HG03025 (cell line): ENCODE results near the gene TOM1L2.

Source experiments
- ATAC-seq: cut with Tn5 transposase; IDR thresholded peaks from one replicate; pipeline ENCODE4 v1.9.1; 2021; ENCODE audit warnings: mild to moderate bottlenecking, moderate library complexity; ENCODE audit not compliant: unreplicated experiment, low FRiP score

The TOM1L2 gene

DNA sequence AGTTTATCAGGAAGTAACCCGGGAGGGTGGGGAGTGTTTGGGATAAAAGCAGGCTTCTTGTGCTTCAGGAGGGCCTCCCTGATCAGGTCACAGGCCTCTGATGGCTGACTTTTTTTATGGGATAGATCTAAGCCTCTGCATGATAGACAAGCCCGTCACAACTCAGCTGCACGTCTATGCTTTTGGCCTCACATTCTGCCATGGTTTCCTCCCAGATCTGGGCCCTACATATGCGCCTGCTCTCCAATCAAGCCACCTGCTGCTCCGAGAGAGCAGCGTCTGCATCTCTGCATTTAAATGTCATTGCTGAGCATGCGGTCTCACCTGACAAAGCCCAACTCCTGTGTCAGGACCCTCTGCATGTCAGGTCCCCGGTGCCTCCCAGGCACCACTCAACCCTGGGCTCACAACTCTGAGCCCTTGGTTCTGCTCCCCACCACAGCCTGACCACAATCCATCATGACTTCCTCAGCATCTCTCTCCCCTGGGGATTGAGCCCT lies 90.1 kb downstream of the TOM1L2 start:
- no peak for ATAC-seq

DNA sequence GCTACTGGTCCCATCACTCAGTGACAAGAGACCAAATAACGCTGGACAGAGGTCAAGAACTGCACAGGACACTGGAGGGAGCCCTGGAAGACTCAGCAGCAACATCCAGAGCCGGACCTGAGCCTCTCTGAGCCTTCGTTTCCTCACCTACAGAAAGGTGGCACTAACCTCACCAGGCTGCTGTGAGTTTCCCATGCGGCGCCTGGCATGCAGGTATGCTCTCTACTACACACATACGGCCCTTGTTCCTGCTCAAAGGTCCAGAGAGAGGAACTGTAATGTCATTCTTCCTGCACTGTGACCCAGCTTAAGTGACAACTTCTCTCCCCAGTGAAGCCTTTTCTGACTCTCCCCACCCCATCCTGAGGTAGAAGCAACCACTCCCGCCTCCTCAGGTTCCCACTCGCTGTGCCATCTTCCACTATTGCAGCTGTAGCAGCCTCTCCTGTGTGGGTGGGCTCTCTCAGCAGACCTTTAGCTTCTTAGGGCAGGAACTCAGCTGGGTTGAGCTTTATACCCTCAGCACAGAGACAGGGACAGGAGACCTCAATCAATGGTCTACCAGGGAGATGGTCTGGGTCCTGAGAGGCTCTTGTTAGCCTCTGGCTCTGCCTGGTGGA lies 91.5 kb downstream of the TOM1L2 start:
- no peak for ATAC-seq

DNA sequence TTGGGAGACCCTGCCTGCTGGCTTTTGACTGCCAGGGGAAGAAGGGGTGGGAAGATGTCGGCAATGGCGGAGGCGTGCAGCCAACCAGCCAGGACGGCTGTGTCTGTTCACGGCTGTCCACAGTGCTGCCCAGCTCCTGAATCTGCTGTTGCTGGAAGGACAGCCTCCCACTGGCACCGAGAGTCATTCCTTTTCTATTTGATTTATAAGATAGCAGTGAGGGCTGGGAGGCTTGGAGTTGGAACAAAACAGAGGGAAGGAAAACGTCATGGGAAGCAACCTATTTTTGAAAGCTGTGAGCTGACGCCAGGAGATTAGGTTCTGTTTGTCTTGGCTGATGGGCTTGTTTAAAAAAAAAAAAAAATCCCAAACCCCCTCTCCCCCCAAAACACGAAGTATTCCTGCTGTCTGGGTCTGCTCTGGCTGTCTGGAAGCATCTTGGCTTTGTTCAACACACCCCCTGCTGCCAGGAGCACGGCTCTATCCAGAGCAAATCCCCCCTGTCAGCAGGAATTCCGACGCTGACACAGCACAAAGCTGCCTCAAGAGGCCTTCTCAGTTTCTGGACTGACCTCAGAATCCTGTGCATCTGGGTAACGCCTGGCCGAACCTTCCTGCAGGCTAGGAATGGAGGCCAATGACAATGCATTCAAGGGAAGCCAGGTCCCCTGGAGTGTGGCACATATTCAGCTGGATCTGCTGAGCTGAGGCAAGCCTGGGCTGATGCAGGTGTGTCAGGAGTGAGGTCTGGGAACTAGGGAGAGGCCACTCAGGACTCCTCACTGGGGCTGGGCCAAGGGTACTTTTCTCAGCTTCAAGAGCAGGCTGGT lies 94.5 kb downstream of the TOM1L2 start:
- no peak for ATAC-seq

DNA sequence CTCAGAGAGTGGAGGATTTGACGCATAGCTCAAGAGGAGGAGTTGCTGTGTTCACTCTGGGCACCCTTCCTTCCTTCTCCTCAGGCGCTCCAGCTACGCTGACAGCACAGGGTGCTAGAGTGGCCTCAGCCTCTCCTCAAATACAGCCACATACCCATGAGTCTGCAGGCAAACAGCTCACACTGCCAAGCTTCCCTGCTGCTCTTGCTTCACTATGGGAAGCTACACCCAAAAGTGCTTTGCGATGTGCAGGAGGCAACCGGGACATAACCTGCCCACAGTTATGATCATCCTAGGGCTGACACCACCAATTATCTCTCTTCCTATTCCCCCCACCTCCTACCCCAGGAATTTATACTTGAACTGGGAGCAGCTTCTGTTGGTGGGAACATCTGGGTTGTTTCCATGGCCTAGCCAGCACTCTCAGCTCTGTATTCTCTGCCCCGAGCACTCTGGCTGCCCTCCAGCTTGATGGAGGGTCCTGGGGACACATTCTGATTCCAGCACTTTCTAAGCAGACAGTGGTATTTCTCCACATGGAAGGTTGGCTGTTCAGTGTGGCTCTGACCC lies 95.2 kb downstream of the TOM1L2 start:
- no peak for ATAC-seq

DNA sequence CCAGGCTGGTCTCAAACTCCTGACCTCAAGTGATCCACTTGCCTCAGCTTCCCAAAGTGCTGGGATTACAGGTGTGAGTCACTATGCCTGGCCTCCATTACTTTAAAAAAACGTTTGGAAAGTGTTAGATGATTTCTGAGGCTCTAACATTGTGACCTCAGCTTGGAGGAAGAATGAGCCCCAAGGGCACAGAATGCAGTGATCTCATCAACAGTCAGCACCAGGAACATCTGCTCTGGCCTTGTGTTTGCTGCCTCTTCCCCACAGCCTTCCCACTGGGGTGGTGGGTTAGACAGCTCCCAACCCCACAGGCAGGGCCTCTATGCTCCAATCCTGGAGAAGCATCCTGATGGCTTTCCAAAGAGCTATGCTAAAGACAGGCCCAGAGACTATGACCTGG lies 97.7 kb downstream of the TOM1L2 start:
- no peak for ATAC-seq

DNA sequence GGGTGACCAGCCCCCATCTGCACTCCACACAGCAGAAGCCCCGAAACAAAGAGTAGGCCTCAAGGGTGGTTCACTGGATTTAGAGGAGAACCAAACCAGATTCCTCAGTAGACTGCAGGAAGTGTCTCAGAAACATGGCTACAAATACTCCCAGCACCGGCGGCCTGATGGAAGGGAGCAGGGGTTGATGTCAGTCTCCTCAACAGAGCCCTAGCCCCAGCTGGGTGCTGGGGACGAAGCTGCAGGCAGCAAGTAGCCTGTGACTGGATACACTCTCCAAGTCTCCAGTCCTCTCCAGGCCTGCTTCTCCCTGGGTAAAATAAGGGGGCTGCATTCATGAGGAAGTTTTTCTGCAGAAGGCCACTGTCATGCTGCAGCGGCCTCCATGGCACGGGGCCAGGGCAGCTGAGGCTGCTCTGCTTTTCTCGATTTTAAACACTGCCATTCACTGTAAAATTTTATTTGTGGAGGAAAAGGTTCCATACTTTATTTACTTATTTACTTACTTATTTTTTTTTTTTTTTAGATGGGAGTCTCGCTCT lies 98.7 kb downstream of the TOM1L2 start:
- no peak for ATAC-seq

DNA sequence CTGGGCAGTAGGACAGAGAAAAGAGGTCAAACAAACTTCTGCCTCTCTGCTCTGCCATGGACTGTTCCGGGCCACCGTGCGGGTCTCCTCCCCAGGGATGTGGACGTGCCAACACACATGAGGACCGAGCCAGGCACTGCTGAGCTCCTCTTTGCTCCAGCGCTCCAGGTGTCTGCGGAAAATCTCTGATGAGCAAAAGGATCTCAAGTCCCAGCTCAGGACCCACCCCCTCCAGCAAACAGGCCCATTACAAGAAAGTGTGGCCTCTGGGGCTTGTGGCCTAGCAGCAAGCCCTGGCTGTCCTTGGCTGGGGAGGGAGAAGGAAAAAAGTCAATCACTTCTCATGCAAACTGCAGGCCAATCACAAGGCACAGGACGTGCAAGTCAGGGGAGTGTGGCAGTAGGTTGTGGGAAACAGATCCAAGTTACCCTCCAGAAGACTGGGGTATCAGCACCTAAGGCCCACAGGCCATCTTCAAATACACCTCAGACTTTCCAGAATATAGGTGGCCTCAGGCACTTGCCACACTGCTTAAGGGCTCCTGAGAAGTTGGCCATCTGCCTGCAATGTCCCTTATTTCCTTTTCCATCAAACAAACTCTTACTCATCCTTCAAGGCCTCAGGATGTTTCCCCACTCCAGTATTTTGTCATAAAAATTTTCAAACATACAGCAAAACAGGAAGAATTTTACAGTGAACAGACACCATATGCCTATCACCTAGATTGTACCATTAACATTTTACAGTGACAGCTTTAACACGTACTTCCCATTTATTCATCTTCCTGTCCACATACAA lies 99.5 kb downstream of the TOM1L2 start:
- no peak for ATAC-seq

GRCh38 chr17:17871913-17872312 lies 100.3 kb downstream of the TOM1L2 start:
- ATAC-seq = no peak

DNA sequence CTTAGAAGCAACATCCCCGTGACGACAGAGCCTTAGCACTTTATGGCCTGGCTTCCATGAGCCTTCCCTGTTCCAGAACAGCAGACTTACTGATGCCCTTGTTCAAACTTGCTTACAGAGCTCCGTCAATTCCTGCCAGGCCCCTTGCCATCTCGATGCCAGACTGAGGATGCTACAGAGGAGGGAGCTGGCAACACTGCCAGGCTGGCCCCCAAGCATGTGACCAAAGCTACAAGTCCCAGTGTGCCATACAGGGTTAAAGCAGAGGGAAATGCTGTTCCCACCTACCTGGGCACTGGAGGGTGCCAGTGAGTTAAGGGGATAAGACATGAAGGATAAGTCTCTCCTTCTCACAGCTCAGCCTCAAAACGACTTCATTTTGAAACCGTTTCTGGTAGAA lies 102.0 kb downstream of the TOM1L2 start:
- no peak for ATAC-seq

DNA sequence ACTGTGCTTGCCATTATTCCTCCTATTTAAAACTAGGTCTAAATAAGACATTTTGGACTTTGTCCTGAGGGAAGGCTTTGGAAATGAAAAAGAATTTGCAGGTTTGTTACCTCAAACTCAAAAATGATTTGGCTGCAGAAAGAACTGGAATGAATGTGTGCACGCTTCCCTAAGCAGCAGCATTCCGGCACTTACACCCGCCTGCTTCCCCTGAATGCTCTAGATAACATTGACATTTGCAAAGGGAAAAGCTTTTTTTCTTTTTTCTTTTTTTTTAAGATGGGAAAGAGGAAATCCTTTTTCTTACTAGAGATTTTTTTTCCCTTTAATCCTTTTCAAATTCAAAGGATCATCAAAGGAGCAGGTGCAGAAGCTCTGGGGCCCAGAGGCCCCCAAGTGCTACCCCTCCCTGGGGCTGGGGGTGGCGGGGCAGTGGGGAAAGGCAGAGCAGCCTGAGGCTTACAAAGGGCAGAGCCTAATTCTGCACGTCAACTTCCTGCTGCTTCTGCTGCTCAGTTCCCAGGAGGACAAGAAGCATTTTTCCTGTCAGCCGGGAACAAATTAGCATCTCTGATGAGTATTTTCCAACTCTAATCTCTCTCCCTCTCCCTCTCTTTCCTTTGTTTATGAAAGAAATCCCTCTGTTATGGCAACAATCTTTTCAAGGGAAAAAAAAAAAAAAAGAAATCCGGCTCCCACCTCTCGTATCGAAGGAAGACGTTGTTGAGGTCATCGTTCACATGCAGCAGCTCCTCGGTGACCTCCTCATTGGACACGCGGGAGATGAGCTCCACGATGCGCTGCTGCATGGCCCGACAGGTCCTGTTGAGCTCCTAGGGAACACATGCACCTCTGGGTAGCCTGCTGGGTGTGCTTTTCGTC lies 103.3 kb downstream of the TOM1L2 start:
- ATAC-seq = no peak

DNA sequence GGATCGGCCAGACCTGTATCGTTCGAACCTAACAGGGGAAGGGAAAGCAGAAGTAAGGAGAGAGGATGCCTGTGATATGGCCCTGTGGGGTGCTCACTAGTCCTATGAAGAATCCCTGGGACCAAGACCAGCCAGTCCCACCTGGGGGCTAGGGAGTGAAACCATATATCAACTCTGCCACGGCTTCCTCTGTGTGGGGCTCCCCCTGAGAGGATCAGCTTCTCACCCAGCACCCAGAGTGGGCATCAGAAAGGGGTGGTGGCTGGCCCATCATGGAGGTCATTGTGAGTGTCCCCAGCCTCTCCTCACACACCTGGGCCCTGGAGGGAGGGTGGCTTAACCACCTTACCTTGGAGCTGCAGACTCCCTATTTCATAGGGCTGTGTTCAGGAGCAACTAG lies 105.3 kb downstream of the TOM1L2 start:
- ATAC-seq = no peak

DNA sequence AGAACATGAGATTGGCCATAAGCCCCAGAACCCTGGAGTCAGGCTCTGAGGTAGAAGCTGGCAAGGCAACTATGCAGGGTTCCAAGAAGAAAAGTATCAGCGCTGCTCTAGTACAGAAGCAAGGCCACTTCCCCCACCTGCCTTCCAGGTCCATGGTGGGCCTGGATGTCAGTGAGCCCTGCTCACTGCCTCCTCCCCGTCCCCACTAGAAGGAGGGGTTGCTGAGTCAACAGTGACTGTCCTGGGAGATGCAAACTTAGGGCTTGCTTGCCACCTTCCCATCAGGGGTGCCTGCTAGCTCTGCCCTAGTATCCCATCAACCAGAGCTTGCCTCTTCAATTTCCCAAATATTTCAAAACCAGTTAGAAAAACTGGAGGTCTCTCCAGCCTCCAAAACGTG lies 105.8 kb downstream of the TOM1L2 start:
- no peak for ATAC-seq

GRCh38 chr17:17865035-17865434 lies 107.2 kb downstream of the TOM1L2 start:
- ATAC-seq = no peak

DNA sequence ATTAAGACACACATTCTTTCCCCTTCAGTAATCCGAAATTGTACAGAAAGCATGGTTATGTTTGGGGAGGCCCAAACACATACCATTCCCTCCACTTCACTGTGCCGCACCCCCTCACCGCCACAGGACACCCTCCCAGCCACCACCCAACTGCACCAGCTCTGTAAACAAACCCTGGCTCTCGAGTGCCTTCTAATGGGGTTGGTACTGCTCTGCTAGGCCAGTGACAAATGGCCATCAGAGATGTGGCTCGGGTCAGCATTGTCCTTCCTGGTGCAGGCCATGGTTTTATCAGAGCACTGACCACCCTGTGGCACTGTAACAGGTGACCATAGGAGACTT lies 111.5 kb downstream of the TOM1L2 start:
- no peak for ATAC-seq

DNA sequence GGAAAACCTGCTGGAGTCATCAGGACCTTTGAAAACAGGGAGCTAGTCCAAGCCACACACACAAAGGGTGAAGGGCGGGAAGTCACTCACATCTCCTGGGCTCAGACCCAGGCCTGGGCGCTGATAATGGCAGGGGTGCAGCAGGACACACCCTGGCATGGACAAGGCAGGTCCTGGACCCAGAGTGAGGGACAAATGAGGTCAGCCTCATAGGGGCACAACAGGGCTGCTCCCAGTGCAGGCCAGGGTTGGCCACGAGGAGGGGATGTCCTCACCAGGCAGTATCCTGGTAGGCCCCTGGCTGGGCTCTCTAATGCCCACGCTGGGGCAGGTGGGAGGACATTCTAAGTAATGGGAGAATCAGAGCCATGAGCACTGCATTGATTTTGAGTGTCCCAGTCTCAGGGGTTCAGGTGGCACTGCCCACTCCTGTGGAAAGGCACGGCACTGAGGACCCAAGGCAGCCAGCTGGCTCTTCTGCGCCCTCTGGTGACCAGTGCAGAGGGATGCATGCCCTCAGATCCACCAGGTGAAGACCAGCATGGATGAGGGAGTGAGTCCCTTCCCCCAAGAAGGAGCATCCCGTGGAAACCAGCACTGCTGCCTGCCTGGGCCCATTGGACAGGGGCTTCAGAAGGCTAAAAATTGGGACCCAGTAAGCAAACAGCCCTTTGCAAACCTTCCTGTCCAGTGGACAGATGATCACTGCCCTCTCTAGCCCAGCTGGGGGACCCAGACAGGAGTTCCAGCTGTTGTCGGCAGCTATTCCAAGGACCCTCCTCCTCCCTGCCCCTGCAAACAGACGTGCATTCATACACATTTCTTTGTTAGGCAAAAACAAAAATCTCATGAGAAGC lies 112.1 kb downstream of the TOM1L2 start:
- ATAC-seq = no peak

DNA sequence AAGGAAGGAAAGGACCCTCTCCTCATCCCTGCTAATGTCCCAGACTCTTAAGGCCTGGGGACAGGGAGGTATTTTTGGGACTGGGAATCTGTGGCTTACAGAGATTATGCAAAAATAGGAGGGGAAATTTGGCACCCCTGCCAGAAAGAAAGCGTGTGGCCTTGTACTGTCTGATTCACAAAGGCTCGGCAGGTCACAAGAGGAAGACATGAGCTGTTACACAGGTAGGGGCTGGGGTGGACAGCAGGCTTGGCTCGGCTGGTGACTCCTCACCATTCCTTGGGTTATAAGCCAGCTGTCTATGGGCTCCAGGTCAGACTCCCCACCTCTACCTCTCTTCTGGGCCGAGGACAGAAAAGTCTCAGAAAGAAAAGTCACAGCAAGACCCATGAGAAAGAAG lies 114.7 kb downstream of the TOM1L2 start:
- no peak for ATAC-seq

GRCh38 chr17:17856386-17856785 lies 115.8 kb downstream of the TOM1L2 start:
- no peak for ATAC-seq

DNA sequence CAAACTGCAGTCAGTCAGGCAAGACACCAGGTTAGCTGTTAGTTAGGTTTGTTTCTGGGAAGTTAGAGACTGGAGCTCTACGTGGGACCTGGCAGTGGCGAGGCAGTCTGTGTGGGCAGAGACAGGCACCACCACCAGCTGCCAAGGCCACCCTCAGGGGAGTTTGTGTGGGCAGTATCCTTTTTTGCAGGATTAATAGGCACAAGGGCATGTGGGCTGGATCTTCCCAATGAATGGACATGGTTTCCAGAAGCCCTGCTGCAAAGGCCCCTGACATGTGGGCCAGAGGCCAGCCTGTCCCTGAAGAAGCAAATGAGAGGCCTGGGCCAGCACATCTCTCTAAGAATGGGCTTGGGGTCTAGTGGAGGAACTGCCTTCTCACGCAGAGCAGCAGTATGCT lies 116.2 kb downstream of the TOM1L2 start:
- no peak for ATAC-seq
